Mesothelial cell of epicardium (in vitro differentiated cells): ENCODE measurements around the gene UROS. TPM values are rescaled to one million over a fixed set of nuclear protein-coding genes. Genes with fewer than 3 reads are reported as not detected.

Experiments
- DNase-seq, 2 experiments: peaks; one replicate each; pipeline ENCODE4 v3.0.0; 2021; ENCODE audit warnings: low spot score in 2 of 2; ENCODE audit not compliant: unreplicated experiment in 2 of 2
- H3K27ac Mint-ChIP-seq: 2 replicates; pipeline ENCODE4 v1.8.0; 2021; ENCODE audit warnings: mixed read lengths
- H3K27me3 Mint-ChIP-seq: 2 replicates; pipeline ENCODE4 v1.8.0; 2021; ENCODE audit warnings: low read depth, mixed read lengths
- H3K36me3 Mint-ChIP-seq: 2 replicates; pipeline ENCODE4 v1.8.0; 2021; ENCODE audit warnings: mixed read lengths
- H3K4me1 Mint-ChIP-seq: 2 replicates; pipeline ENCODE4 v1.8.0; 2021; ENCODE audit warnings: mixed read lengths
- H3K4me3 Mint-ChIP-seq: 2 replicates; pipeline ENCODE4 v1.8.0; 2021; ENCODE audit warnings: mild to moderate bottlenecking, moderate library complexity, mixed read lengths
- H3K9me3 Mint-ChIP-seq: 2 replicates; pipeline ENCODE4 v1.8.0; 2021; ENCODE audit warnings: mixed read lengths
- total RNA-seq: library from RNA; stranded (reverse); gene quantifications from 3 replicates; pipeline ENCODE4 v1.2.1, GENCODE V29; 2021
- TF ChIP-seq, protein P1 (sequence below): fragments of 200-600 bp; sonication (generic); IDR thresholded peaks from one replicate; pipeline ENCODE4 v1.5.0; 2021; ENCODE audit warnings: antibody characterized with exemption; ENCODE audit not compliant: unreplicated experiment

UROS gene
- total RNA-seq, 1 donor from 2014 or later: 63.2 TPM

DNA sequence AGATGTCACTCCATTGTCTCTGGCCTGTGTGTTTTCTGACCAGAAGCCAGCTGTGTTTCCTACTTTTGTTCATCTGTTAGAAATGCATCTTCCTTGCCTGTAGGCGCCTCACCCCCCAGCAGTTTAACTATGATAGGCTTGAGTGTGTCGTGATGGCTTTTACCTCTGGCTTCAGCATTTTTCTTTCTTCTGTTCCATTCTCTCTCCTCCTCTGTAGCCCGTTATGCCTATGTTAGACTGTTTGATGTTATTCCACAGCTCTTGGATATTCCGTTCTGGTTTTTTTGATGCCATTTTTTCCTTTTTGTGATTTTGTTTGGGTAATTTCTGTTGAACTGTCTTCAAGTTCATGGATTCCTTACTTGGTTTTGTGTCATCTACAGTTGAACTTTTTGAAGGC, 65.3 kb downstream of the UROS start:
- no peak for DNase-seq
- Mint-ChIP-seq H3K27ac (no peak overlapping the region), H3K9me3 (no peaks in the 10 kb centered on the region), H3K36me3 (peaks cover 55% of the 10 kb centered on the region), H3K4me3 (no peak overlapping the region), H3K4me1 (no peaks in the 10 kb centered on the region), H3K27me3 (no peaks in the 10 kb centered on the region)
- TF ChIP-seq, protein P1, sequence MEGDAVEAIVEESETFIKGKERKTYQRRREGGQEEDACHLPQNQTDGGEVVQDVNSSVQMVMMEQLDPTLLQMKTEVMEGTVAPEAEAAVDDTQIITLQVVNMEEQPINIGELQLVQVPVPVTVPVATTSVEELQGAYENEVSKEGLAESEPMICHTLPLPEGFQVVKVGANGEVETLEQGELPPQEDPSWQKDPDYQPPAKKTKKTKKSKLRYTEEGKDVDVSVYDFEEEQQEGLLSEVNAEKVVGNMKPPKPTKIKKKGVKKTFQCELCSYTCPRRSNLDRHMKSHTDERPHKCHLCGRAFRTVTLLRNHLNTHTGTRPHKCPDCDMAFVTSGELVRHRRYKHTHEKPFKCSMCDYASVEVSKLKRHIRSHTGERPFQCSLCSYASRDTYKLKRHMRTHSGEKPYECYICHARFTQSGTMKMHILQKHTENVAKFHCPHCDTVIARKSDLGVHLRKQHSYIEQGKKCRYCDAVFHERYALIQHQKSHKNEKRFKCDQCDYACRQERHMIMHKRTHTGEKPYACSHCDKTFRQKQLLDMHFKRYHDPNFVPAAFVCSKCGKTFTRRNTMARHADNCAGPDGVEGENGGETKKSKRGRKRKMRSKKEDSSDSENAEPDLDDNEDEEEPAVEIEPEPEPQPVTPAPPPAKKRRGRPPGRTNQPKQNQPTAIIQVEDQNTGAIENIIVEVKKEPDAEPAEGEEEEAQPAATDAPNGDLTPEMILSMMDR: no peak

DNA sequence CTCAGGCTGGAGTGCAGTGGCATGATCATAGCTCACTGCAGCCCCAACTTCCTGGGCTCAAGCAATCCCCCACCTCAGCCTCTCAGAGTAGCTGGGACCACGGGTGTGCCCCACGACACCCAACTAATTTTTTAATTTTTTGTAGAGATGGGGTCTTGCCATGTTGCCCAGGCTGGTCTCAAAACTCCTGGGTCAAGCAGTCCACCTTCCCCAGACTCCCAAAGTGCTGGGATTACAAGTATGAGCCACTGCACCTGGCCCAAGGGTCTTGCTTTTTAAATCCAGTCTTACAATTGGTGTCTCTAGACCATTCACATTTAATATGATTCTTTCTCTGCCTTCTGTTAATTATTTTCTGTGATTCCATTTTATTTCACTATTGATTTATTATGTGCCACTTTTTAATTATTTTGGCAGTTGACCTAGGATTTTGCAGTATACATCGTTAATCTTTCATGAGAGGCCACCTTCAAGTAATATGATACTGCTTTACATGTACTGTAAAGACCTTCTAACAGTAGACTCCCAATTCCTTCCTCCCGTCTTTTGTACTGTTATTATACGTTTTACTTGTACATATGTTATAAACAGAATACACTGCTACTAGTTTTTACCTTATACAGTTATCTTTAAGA, 66.1 kb downstream of the UROS start:
- no peak overlapping the region for H3K4me3 Mint-ChIP-seq
- H3K9me3 Mint-ChIP-seq: no peaks in the 10 kb centered on the region
- peaks cover 55% of the 10 kb centered on the region for H3K36me3 Mint-ChIP-seq
- DNase-seq: no peak
- no peaks in the 10 kb centered on the region for H3K27me3 Mint-ChIP-seq
- no peak overlapping the region for H3K27ac Mint-ChIP-seq
- TF ChIP-seq, protein P1: no peak
- no peaks in the 10 kb centered on the region for H3K4me1 Mint-ChIP-seq

DNA sequence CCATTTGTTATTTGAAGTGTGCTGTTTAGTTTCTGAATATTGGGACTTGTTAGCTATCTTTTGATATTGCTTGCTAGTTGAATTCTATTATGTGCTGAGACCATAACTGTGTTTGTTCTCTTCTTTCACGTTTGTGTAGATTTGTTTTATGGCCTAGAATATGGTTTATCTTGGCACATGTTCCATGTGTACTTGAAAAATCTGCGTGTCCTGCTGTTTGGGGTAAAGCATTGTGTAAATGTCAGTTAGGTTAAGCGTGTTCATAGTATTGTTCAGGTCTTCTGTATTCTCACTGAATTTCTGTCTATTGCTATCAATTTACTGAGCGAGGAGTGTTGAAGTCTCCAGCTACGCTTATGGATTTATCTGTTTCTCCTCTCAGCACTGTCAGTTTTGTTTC, 66.9 kb downstream of the UROS start:
- H3K27me3 Mint-ChIP-seq: no peaks in the 10 kb centered on the region

DNA sequence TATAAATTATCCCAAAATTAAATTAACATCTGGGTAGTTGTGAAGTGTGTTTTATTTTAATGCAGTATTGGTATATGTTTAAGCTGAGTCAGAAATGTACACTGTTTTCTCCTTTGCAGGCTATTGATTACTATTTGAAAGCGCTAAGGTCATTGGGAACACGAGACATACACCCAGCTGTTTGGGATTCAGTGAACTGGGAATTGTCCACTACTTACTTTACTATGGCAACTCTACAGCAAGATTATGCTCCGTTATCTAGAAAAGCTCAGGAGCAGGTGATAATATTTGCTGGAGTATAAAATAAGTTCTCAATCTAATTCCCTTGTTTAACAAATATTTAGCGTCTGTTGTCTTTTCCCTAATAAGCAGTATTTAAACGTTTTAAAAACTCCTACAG, 75.6 kb downstream of the UROS start:
- DNase-seq: no peak
- Mint-ChIP-seq H3K4me1 (no peaks in the 10 kb centered on the region), H3K4me3 (no peak overlapping the region), H3K9me3 (no peaks in the 10 kb centered on the region), H3K27me3 (no peaks in the 10 kb centered on the region), H3K36me3 (peaks cover 50% of the 10 kb centered on the region), H3K27ac (no peak overlapping the region)
- TF ChIP-seq, protein P1: no peak

More for the DNA sequence above, 66.9 kb downstream of the UROS start:
- Mint-ChIP-seq H3K9me3 (no peaks in the 10 kb centered on the region), H3K36me3 (peaks cover 53% of the 10 kb centered on the region), H3K27ac (no peak overlapping the region), H3K4me3 (no peak overlapping the region), H3K4me1 (no peaks in the 10 kb centered on the region)
- TF ChIP-seq, protein P1: no peak
- no peak for DNase-seq

DNA sequence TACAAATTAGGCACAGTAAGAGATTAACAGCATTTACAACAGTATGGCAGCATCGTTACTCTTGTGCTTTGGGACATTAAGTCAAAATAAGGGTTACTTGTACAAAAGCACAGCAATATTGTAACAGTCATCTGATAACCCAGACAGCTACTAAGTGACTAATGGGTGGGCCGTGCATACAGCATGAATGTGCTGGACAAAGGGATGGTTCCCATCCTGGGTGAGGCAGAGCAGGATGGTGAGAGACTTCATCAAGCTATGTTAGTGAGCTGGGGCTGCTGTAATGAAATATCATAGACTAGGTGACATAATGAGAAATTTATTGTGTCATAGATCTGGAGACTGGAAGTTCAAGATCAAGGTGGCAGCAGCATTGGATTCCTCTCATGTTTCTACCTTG, 78.1 kb downstream of the UROS start:
- DNase-seq: no peak
- Mint-ChIP-seq H3K4me1 (no peaks in the 10 kb centered on the region), H3K4me3 (no peak overlapping the region), H3K36me3 (peaks cover 53% of the 10 kb centered on the region), H3K9me3 (no peaks in the 10 kb centered on the region), H3K27ac (no peak overlapping the region), H3K27me3 (no peaks in the 10 kb centered on the region)
- TF ChIP-seq, protein P1: no peak

DNA sequence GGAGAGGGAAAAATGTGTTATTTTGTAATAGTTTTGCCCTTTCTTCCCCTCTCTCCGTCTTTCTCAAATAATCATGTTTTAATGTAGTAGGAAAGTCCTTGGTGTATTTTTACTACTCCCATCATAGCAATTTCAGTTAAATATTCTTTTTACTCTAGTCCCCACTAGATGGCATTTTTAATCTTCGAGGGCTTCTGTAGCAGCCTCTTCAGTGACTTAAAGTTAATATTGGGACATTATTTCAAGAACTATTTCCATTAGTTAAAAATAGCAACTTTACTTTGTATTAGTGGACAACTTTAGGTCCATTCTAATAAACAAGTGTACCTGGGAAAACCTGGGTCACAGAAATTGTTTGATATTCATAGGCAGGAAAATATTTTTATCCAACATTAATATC, 80.6 kb downstream of the UROS start:
- Mint-ChIP-seq H3K4me1 (no peaks in the 10 kb centered on the region), H3K4me3 (no peak overlapping the region)

More for the DNA sequence above, 80.6 kb downstream of the UROS start:
- TF ChIP-seq, protein P1: no peak
- Mint-ChIP-seq H3K27me3 (no peaks in the 10 kb centered on the region), H3K36me3 (peaks cover 53% of the 10 kb centered on the region), H3K9me3 (no peaks in the 10 kb centered on the region), H3K27ac (no peak overlapping the region)
- no peak for DNase-seq
